ENCODE results near the gene GPR160. TPM values are rescaled to one million over a fixed set of nuclear protein-coding genes. Genes with fewer than 3 reads are reported as not detected.

GPR160 gene
- total RNA-seq, 2 experiments from 2014 or later = 90.5 to 117 TPM

DNA sequence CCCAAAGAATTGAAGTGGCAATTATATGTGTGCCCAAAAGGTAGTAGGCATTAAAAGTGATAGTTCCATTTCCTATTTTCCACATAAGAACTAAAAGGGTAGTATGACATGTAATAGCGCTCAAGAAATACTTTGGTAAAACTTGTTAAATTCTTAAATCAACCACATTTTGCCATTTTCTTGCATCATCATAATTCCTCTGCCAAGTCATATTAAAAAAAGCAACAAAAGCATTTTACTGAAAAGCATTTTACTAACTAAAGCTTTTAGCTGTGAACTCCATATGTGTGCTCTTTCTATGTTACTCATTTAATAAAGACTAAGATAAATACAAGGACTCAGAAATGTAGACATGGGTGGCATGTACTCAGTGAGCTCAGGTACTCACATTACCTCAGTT is 70.1 kb downstream of the GPR160 start:
- ChIA-PET POLR2A (interaction anchor here (1.8 kb wide), 1 partner anchor 42 kb away, joined by 5 read pairs; no protein-coding TSS in a partner anchor), CTCF (ENCODE audit: unreplicated experiment) (no interaction called here)
- no TSS peak for BruUV-seq (replicated peaks)
- Histone ChIP-seq H3K9me2 (ENCODE audit: insufficient read depth, low read length) (no peaks in the 10 kb centered on the region), H3K79me2 (ENCODE audit: insufficient read depth, low read depth, low read length) (peaks cover 7% of the 10 kb centered on the region; the same call in 1 of the 2 replicates), H3K9me3 (ENCODE audit: low read length) (no peaks in the 10 kb centered on the region), H3K27ac (ENCODE audit: low read depth, low read length, poor library complexity, severe bottlenecking) (no peak overlapping the region), H3K4me1 (ENCODE audit: insufficient read depth, low read length, poor library complexity, severe bottlenecking) (peaks cover 5% of the 10 kb centered on the region), H3K4me2 (ENCODE audit: low read length) (no peak overlapping the region), H2AFZ (ENCODE audit: low read length) (no peak overlapping the region), H3K36me3 (ENCODE audit: insufficient read depth, low read length) (peaks cover 94% of the 10 kb centered on the region), H4K20me1 (ENCODE audit: insufficient read depth, low read length) (no peaks in the 10 kb centered on the region), H3K4me3 (ENCODE audit: low read depth, low read length, poor library complexity, severe bottlenecking) (no peak overlapping the region)
- intact Hi-C loops (cut with micrococcal nuclease; ENCODE audit: unreplicated experiment) = no loop called here
- TF ChIP-seq EZH2phosphoT487 (IDR thresholded peaks at IDR 0.05; ENCODE audit: borderline replicate concordance, low read depth, low read length) = no peak
- TF ChIP-seq, protein P1, sequence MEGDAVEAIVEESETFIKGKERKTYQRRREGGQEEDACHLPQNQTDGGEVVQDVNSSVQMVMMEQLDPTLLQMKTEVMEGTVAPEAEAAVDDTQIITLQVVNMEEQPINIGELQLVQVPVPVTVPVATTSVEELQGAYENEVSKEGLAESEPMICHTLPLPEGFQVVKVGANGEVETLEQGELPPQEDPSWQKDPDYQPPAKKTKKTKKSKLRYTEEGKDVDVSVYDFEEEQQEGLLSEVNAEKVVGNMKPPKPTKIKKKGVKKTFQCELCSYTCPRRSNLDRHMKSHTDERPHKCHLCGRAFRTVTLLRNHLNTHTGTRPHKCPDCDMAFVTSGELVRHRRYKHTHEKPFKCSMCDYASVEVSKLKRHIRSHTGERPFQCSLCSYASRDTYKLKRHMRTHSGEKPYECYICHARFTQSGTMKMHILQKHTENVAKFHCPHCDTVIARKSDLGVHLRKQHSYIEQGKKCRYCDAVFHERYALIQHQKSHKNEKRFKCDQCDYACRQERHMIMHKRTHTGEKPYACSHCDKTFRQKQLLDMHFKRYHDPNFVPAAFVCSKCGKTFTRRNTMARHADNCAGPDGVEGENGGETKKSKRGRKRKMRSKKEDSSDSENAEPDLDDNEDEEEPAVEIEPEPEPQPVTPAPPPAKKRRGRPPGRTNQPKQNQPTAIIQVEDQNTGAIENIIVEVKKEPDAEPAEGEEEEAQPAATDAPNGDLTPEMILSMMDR (conservative IDR thresholded peaks at IDR 0.05; ENCODE audit: low read length) = no peak
- no peak for DNase-seq (ENCODE audit: low spot score)

DNA sequence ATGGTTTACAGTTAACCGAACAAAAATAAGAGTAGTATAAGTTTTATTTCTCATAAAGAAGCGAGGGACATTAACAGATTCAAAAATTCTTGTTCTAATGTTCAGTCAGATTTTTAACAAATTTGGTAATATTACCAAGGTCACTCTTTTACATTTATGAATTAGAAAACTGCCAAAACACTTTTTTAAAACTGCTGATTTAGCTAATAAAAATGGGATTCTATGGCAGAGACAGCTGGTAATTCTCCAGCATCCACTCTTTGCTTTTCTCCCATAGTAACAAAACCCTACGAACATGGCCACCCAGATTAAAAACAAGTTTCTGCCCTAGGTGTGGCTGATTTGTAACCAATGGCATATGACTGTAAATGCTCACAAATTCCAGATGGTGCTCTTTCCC is 71.2 kb downstream of the GPR160 start:
- BruUV-seq (replicated peaks) = no TSS peak
- Histone ChIP-seq H4K20me1 (ENCODE audit: insufficient read depth, low read length) (no peaks in the 10 kb centered on the region), H3K4me2 (ENCODE audit: low read length) (no peak overlapping the region), H3K4me3 (ENCODE audit: low read depth, low read length, poor library complexity, severe bottlenecking) (no peak overlapping the region), H3K27ac (ENCODE audit: low read depth, low read length, poor library complexity, severe bottlenecking) (no peak overlapping the region), H3K36me3 (ENCODE audit: insufficient read depth, low read length) (peaks cover 96% of the 10 kb centered on the region), H3K9me2 (ENCODE audit: insufficient read depth, low read length) (no peaks in the 10 kb centered on the region), H2AFZ (ENCODE audit: low read length) (no peak overlapping the region), H3K9me3 (ENCODE audit: low read length) (no peaks in the 10 kb centered on the region), H3K4me1 (ENCODE audit: insufficient read depth, low read length, poor library complexity, severe bottlenecking) (peaks cover 5% of the 10 kb centered on the region), H3K79me2 (ENCODE audit: insufficient read depth, low read depth, low read length) (peaks cover 7% of the 10 kb centered on the region; the same call in 1 of the 2 replicates)
- CTCF ChIA-PET (ENCODE audit: unreplicated experiment) = no interaction called here
- POLR2A ChIA-PET = interaction anchor here (1.0 to 1.8 kb wide), 3 partner anchors 11 to 71 kb away, joined by 4 to 7 read pairs (median 5); no protein-coding TSS in a partner anchor
- TF ChIP-seq, protein P1 (conservative IDR thresholded peaks at IDR 0.05; ENCODE audit: low read length) = no peak
- TF ChIP-seq EZH2phosphoT487 (IDR thresholded peaks at IDR 0.05; ENCODE audit: borderline replicate concordance, low read depth, low read length) = no peak
- no peak for DNase-seq (ENCODE audit: low spot score)
- intact Hi-C loops (cut with micrococcal nuclease; ENCODE audit: unreplicated experiment) = no loop called here

DNA sequence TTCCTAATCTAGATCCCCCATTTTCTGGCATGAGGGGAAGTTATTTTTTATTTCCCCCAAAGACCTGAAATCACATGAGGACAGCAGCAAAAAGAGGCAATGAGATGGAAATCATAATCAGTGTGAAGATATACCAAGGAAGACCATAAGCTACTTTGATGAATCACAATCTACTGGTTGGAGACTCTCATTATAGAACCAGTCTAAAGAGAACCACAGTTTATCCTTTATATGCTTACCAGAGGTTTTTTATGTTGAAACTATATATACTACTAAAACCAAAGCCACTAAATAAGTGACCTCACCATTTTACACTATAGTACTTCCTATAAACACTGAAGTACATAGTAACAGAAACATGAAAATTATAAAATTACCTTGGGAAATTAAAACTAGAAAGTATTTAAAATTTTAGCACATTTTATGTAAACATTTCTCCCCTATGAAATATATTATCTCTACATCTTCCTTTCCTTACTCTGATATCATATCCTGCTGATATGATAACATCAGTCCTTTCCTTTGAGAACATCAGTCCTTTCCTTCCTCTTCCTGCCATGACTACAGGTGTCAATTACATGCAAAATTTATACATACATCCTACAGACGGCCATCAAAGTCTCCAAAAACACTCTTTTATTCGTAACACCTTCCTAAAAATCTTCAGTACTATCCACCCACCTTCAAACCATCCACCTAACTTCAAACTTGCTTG is 71.9 kb downstream of the GPR160 start:
- H3K79me2 ChIP-seq (ENCODE audit: insufficient read depth, low read depth, low read length) = peaks cover 11% of the 10 kb centered on the region; the same call in 1 of the 2 replicates
- H3K4me2 ChIP-seq (ENCODE audit: low read length) = no peak overlapping the region
- no TSS peak for BruUV-seq (replicated peaks)
- H3K27ac ChIP-seq (ENCODE audit: low read depth, low read length, poor library complexity, severe bottlenecking) = no peak overlapping the region
- no peaks in the 10 kb centered on the region for H3K9me3 ChIP-seq (ENCODE audit: low read length)
- no peak for DNase-seq (ENCODE audit: low spot score)
- CTCF ChIA-PET (ENCODE audit: unreplicated experiment) = no interaction called here
- H3K9me2 ChIP-seq (ENCODE audit: insufficient read depth, low read length) = no peaks in the 10 kb centered on the region
- no peak for TF ChIP-seq EZH2phosphoT487 (IDR thresholded peaks at IDR 0.05; ENCODE audit: borderline replicate concordance, low read depth, low read length)
- TF ChIP-seq, protein P1 (conservative IDR thresholded peaks at IDR 0.05; ENCODE audit: low read length) = no peak
- peaks cover 96% of the 10 kb centered on the region for H3K36me3 ChIP-seq (ENCODE audit: insufficient read depth, low read length)
- POLR2A ChIA-PET = interaction anchor here (0.6 to 1.8 kb wide), 4 partner anchors 11 to 198 kb away, joined by 3 to 7 read pairs (median 4); no protein-coding TSS in a partner anchor
- no peak overlapping the region for H2AFZ ChIP-seq (ENCODE audit: low read length)
- no peaks in the 10 kb centered on the region for H4K20me1 ChIP-seq (ENCODE audit: insufficient read depth, low read length)
- H3K4me3 ChIP-seq (ENCODE audit: low read depth, low read length, poor library complexity, severe bottlenecking) = no peak overlapping the region
- intact Hi-C loops (cut with micrococcal nuclease; ENCODE audit: unreplicated experiment) = no loop called here
- H3K4me1 ChIP-seq (ENCODE audit: insufficient read depth, low read length, poor library complexity, severe bottlenecking) = peaks cover 5% of the 10 kb centered on the region
